WTC11 (cell line): ENCODE data around the gene RBMS1. TPM values are rescaled to one million over a fixed set of nuclear protein-coding genes. Genes with fewer than 3 reads are reported as not detected.

Source experiments
- ATAC-seq: fragments of 200-7000 bp; cut with Tn5 transposase; 2 replicates; pipeline ENCODE4 v1.10.0; 2021; ENCODE audit warnings: mild to moderate bottlenecking, moderate library complexity
- CTCF ChIA-PET: fragments of 300-600 bp; sonication (Branson Sonifier 250); formaldehyde crosslinking; loops from one replicate; lab custom pipeline; 2021; ENCODE audit warnings: antibody characterized with exemption; lab: Charles Lee
- POLR2A ChIA-PET: fragments of 350-600 bp; sonication (Branson Sonifier 250); formaldehyde crosslinking; loops from one replicate; lab custom pipeline; 2021; ENCODE audit warnings: antibody characterized with exemption; lab: Charles Lee
- DNase-seq: peaks from one replicate; pipeline ENCODE4 v3.0.0; 2021; ENCODE audit warnings: low spot score
- H3K27ac Mint-ChIP-seq: 2 replicates; pipeline ENCODE4 v1.8.0; 2021; ENCODE audit warnings: mixed read lengths
- H3K27me3 Mint-ChIP-seq: 2 replicates; pipeline ENCODE4 v1.8.0; 2021; ENCODE audit warnings: low read depth, mild to moderate bottlenecking, moderate library complexity, mixed read lengths
- H3K36me3 Mint-ChIP-seq: 2 replicates; pipeline ENCODE4 v1.8.0; 2021; ENCODE audit warnings: mixed read lengths
- H3K4me1 Mint-ChIP-seq: 2 replicates; pipeline ENCODE4 v1.8.0; 2022; ENCODE audit warnings: mixed read lengths
- H3K4me3 Mint-ChIP-seq: 2 replicates; pipeline ENCODE4 v1.8.0; 2021; ENCODE audit warnings: mild to moderate bottlenecking, moderate library complexity, mixed read lengths
- H3K9me3 Mint-ChIP-seq: 2 replicates; pipeline ENCODE4 v1.8.0; 2021; ENCODE audit warnings: mixed read lengths
- ATF1 ChIP-seq: sonication (generic); formaldehyde crosslinking; IDR thresholded peaks from 2 replicates; pipeline ENCODE4 v1.8.1; 2023; ENCODE audit warnings: mild to moderate bottlenecking, moderate library complexity, missing genetic modification reagents
- CREB1 ChIP-seq: sonication (generic); formaldehyde crosslinking; IDR thresholded peaks from 2 replicates; pipeline ENCODE4 v1.8.0; 2023; ENCODE audit warnings: mild to moderate bottlenecking, missing genetic modification reagents
- ELF4 ChIP-seq: sonication (generic); formaldehyde crosslinking; IDR thresholded peaks from 2 replicates; pipeline ENCODE4 v1.8.1; 2022; ENCODE audit warnings: low read depth, mild to moderate bottlenecking, moderate library complexity, missing genetic modification reagents
- JAZF1 ChIP-seq: fragments of 250-450 bp; sonication (Bioruptor Pico); IDR thresholded peaks from 2 replicates; pipeline ENCODE4 v1.9.0; 2021; ENCODE audit warnings: moderate library complexity, mild to moderate bottlenecking, inconsistent platforms
- NFATC4 ChIP-seq: fragments of 250-450 bp; sonication (Bioruptor Pico); IDR thresholded peaks from 2 replicates; pipeline ENCODE4 v1.9.0; 2021; ENCODE audit warnings: mild to moderate bottlenecking
- PRRX2 ChIP-seq: fragments of 250-450 bp; sonication (Bioruptor Pico); IDR thresholded peaks from 2 replicates; pipeline ENCODE4 v1.8.0; 2021; ENCODE audit warnings: mild to moderate bottlenecking
- SMAD3 ChIP-seq: sonication (generic); formaldehyde crosslinking; IDR thresholded peaks from 2 replicates; pipeline ENCODE4 v1.8.0; 2022; ENCODE audit warnings: missing genetic modification reagents, mild to moderate bottlenecking, borderline replicate concordance
- TEAD1 ChIP-seq: sonication (generic); formaldehyde crosslinking; IDR thresholded peaks from 2 replicates; pipeline ENCODE4 v1.8.0; 2022; ENCODE audit warnings: mild to moderate bottlenecking, missing genetic modification reagents
- ZNF423 ChIP-seq: fragments of 250-450 bp; sonication (Bioruptor Pico); IDR thresholded peaks from 2 replicates; pipeline ENCODE4 v2.1.2; 2022; ENCODE audit warnings: mild to moderate bottlenecking, moderate library complexity
- total RNA-seq: library from RNA; stranded (reverse); gene quantifications from 3 replicates; pipeline ENCODE4 v1.2.3, GENCODE V29; 2021
- TF ChIP-seq, protein P1 (sequence below): sonication (generic); formaldehyde crosslinking; IDR thresholded peaks from 2 replicates; pipeline ENCODE4 v1.8.1; 2023; ENCODE audit warnings: mild to moderate bottlenecking, moderate library complexity, missing genetic modification reagents
- TF ChIP-seq, protein P2 (sequence below): sonication (generic); formaldehyde crosslinking; IDR thresholded peaks from 2 replicates; pipeline ENCODE4 v1.8.1; 2023; ENCODE audit warnings: mild to moderate bottlenecking, missing genetic modification reagents, borderline replicate concordance
- TF ChIP-seq, protein P3 (sequence below): sonication (generic); formaldehyde crosslinking; IDR thresholded peaks from 2 replicates; pipeline ENCODE4 v1.8.0; 2023; ENCODE audit warnings: mild to moderate bottlenecking, missing genetic modification reagents
- TF ChIP-seq, protein P4 (sequence below): fragments of 250-450 bp; sonication (Bioruptor Pico); conservative IDR thresholded peaks from 2 replicates; pipeline ENCODE4 v1.9.0; 2021; ENCODE audit warnings: mild to moderate bottlenecking
- TF ChIP-seq, protein P5 (sequence below): sonication (generic); formaldehyde crosslinking; IDR thresholded peaks from 2 replicates; pipeline ENCODE4 v1.8.0; 2022; ENCODE audit warnings: missing genetic modification reagents
- TF ChIP-seq, protein P6 (sequence below): sonication (generic); formaldehyde crosslinking; IDR thresholded peaks from 2 replicates; pipeline ENCODE4 v1.8.1; 2022; ENCODE audit warnings: mild to moderate bottlenecking, missing genetic modification reagents, moderate library complexity, borderline replicate concordance
- TF ChIP-seq, protein P7 (sequence below): sonication (generic); formaldehyde crosslinking; IDR thresholded peaks from 2 replicates; pipeline ENCODE4 v1.8.1; 2022; ENCODE audit warnings: mild to moderate bottlenecking, moderate library complexity, missing genetic modification reagents

The RBMS1 gene
- total RNA-seq, 1 experiment from 2014 or later: 56.3 TPM

DNA sequence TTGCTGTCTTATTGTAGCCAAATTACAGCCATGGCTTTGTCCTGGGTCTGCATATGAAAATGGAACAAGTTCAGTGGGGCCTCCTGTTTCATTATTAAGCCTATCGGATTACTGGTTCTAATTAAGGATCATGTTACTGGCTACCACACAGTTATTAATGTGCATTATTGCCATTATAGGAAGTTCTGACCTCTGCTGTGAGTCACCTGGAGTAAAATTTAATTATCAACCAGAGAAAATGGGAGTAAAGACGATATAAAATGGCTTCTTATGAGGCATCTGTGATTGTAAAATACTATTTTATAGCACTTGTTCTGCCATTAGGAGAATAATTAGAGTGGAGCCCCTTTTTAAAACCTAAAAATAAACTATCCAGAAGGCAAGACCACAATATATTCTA is 150.2 kb downstream of the RBMS1 start (continued):
- TF ChIP-seq ELF4 (CRISPR knock-in tag) (no peak), CREB1 (CRISPR knock-in tag) (no peak), ATF1 (CRISPR knock-in tag) (no peak), NFATC4 (CRISPR knock-in tag) (no peak)
- TF ChIP-seq, protein P1, sequence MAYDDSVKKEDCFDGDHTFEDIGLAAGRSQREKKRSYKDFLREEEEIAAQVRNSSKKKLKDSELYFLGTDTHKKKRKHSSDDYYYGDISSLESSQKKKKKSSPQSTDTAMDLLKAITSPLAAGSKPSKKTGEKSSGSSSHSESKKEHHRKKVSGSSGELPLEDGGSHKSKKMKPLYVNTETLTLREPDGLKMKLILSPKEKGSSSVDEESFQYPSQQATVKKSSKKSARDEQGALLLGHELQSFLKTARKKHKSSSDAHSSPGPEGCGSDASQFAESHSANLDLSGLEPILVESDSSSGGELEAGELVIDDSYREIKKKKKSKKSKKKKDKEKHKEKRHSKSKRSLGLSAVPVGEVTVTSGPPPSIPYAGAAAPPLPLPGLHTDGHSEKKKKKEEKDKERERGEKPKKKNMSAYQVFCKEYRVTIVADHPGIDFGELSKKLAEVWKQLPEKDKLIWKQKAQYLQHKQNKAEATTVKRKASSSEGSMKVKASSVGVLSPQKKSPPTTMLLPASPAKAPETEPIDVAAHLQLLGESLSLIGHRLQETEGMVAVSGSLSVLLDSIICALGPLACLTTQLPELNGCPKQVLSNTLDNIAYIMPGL (CRISPR knock-in tag): no peak

DNA sequence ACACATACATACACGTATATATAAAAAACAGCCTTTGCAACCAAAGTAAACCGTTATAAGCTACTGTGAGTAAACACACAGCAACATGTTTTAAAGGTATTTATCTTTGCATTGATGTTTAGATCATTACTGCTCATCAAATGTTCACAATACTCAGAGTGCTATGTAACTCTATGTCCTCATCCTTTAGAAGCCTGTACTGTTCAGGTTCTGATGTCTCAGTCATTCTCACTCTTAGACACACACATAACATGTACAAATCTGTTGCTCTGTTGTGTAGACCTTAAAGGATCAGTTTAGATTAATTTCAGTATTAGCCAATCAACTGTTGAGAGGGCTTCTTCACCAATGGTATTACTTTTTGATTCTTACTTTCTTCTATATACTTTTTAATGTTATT is 153.9 kb downstream of the RBMS1 start:
- ATAC-seq (no peak), DNase-seq (no peak)
- H3K4me3 Mint-ChIP-seq: no peak overlapping the region
- H3K9me3 Mint-ChIP-seq: no peaks in the 10 kb centered on the region
- no peaks in the 10 kb centered on the region for H3K27me3 Mint-ChIP-seq
- no peak overlapping the region for H3K27ac Mint-ChIP-seq
- H3K4me1 Mint-ChIP-seq: peaks cover 25% of the 10 kb centered on the region
- TF ChIP-seq TEAD1 (CRISPR knock-in tag): no peak
- TF ChIP-seq SMAD3: no peak
- TF ChIP-seq, protein P2, sequence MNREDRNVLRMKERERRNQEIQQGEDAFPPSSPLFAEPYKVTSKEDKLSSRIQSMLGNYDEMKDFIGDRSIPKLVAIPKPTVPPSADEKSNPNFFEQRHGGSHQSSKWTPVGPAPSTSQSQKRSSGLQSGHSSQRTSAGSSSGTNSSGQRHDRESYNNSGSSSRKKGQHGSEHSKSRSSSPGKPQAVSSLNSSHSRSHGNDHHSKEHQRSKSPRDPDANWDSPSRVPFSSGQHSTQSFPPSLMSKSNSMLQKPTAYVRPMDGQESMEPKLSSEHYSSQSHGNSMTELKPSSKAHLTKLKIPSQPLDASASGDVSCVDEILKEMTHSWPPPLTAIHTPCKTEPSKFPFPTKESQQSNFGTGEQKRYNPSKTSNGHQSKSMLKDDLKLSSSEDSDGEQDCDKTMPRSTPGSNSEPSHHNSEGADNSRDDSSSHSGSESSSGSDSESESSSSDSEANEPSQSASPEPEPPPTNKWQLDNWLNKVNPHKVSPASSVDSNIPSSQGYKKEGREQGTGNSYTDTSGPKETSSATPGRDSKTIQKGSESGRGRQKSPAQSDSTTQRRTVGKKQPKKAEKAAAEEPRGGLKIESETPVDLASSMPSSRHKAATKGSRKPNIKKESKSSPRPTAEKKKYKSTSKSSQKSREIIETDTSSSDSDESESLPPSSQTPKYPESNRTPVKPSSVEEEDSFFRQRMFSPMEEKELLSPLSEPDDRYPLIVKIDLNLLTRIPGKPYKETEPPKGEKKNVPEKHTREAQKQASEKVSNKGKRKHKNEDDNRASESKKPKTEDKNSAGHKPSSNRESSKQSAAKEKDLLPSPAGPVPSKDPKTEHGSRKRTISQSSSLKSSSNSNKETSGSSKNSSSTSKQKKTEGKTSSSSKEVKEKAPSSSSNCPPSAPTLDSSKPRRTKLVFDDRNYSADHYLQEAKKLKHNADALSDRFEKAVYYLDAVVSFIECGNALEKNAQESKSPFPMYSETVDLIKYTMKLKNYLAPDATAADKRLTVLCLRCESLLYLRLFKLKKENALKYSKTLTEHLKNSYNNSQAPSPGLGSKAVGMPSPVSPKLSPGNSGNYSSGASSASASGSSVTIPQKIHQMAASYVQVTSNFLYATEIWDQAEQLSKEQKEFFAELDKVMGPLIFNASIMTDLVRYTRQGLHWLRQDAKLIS: no peak
- TF ChIP-seq, protein P3, sequence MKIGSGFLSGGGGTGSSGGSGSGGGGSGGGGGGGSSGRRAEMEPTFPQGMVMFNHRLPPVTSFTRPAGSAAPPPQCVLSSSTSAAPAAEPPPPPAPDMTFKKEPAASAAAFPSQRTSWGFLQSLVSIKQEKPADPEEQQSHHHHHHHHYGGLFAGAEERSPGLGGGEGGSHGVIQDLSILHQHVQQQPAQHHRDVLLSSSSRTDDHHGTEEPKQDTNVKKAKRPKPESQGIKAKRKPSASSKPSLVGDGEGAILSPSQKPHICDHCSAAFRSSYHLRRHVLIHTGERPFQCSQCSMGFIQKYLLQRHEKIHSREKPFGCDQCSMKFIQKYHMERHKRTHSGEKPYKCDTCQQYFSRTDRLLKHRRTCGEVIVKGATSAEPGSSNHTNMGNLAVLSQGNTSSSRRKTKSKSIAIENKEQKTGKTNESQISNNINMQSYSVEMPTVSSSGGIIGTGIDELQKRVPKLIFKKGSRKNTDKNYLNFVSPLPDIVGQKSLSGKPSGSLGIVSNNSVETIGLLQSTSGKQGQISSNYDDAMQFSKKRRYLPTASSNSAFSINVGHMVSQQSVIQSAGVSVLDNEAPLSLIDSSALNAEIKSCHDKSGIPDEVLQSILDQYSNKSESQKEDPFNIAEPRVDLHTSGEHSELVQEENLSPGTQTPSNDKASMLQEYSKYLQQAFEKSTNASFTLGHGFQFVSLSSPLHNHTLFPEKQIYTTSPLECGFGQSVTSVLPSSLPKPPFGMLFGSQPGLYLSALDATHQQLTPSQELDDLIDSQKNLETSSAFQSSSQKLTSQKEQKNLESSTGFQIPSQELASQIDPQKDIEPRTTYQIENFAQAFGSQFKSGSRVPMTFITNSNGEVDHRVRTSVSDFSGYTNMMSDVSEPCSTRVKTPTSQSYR (CRISPR knock-in tag): no peak
- no peak for TF ChIP-seq ZNF423
- TF ChIP-seq, protein P4, sequence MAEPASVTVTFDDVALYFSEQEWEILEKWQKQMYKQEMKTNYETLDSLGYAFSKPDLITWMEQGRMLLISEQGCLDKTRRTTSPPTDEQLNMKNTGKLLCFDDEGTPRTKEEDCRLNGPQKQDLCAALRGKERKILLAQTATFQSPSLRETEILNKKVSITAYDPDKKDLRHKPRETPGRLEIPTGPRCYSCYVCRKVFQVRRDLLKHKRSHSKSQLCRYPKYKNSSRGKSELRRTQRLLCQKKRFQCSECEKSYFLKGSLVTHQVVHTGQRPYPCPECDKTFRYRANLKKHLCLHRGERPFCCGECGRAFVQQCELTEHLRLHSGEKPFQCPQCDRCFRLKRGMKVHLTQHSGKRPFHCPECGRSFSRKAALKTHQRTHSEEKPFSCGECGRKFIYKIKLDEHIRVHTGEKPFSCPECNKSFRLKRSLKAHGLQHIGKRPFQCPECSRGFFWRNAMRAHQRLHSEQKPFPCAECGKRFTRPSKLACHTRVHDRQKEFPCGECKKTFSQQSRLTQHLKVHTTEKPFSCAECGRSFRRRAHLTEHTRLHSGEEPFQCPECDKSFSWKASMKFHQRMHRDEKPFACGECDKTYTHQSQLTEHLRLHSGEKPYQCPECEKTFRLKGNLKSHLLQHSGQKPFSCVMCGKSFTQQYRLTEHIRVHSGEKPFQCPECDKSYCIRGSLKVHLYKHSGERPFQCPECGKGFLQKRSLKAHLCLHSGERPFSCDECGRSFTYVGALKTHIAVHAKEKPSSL (CRISPR knock-in tag): no peak
- POLR2A ChIA-PET: no interaction called here
- H3K36me3 Mint-ChIP-seq: no peaks in the 10 kb centered on the region
- CTCF ChIA-PET: no interaction called here

DNA sequence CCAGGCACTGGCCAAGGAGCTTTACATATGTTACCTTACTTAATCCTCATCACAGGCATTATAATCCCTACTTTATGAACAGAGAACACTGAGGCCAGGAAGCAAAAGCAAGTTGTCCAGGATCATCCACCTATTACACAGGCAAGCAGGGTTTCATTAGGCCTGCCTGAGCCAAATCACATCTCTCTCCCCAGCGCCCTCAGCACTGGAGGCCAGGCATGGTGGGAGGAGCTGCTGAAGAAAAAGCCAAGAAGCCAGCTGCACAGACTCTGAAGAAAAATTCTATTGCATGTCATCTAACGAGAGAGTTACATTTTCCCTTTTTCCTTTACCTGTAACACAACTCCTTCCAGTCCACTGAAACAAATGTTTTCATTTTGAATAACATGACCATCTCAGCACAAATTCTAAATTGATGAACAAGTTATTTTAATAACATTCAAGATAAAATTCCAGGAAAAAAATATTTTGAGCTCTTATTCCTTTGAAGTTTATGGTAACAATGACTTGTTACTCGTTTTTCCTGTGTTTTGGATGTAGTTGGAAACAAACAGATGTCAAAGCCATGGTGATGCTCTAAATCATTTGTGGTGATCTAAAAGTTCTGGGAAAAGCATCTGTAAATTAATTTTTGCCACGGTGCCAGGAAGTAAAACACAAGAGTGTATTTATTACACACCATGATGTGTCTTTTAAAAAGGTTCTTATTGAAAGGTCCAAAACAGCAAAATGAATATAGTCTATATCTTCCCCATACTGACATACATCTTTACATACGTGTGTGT is 154.5 kb downstream of the RBMS1 start:
- TF ChIP-seq JAZF1 (CRISPR knock-in tag) (no peak), PRRX2 (CRISPR knock-in tag) (no peak), ELF4 (CRISPR knock-in tag) (no peak)
- TF ChIP-seq, protein P5, sequence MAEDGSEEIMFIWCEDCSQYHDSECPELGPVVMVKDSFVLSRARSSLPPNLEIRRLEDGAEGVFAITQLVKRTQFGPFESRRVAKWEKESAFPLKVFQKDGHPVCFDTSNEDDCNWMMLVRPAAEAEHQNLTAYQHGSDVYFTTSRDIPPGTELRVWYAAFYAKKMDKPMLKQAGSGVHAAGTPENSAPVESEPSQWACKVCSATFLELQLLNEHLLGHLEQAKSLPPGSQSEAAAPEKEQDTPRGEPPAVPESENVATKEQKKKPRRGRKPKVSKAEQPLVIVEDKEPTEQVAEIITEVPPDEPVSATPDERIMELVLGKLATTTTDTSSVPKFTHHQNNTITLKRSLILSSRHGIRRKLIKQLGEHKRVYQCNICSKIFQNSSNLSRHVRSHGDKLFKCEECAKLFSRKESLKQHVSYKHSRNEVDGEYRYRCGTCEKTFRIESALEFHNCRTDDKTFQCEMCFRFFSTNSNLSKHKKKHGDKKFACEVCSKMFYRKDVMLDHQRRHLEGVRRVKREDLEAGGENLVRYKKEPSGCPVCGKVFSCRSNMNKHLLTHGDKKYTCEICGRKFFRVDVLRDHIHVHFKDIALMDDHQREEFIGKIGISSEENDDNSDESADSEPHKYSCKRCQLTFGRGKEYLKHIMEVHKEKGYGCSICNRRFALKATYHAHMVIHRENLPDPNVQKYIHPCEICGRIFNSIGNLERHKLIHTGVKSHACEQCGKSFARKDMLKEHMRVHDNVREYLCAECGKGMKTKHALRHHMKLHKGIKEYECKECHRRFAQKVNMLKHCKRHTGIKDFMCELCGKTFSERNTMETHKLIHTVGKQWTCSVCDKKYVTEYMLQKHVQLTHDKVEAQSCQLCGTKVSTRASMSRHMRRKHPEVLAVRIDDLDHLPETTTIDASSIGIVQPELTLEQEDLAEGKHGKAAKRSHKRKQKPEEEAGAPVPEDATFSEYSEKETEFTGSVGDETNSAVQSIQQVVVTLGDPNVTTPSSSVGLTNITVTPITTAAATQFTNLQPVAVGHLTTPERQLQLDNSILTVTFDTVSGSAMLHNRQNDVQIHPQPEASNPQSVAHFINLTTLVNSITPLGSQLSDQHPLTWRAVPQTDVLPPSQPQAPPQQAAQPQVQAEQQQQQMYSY (CRISPR knock-in tag): no peak
- TF ChIP-seq, protein P6, sequence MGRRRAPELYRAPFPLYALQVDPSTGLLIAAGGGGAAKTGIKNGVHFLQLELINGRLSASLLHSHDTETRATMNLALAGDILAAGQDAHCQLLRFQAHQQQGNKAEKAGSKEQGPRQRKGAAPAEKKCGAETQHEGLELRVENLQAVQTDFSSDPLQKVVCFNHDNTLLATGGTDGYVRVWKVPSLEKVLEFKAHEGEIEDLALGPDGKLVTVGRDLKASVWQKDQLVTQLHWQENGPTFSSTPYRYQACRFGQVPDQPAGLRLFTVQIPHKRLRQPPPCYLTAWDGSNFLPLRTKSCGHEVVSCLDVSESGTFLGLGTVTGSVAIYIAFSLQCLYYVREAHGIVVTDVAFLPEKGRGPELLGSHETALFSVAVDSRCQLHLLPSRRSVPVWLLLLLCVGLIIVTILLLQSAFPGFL (CRISPR knock-in tag): no peak
- TF ChIP-seq, protein P7, sequence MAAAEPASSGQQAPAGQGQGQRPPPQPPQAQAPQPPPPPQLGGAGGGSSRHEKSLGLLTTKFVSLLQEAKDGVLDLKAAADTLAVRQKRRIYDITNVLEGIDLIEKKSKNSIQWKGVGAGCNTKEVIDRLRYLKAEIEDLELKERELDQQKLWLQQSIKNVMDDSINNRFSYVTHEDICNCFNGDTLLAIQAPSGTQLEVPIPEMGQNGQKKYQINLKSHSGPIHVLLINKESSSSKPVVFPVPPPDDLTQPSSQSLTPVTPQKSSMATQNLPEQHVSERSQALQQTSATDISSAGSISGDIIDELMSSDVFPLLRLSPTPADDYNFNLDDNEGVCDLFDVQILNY (CRISPR knock-in tag): no peak
- TF ChIP-seq, all 79 proteins: peak for 0
- Mint-ChIP-seq H3K9me3 (no peaks in the 10 kb centered on the region), H3K4me1 (peaks cover 25% of the 10 kb centered on the region), H3K27ac (no peak overlapping the region), H3K27me3 (no peaks in the 10 kb centered on the region), H3K36me3 (no peaks in the 10 kb centered on the region), H3K4me3 (no peak overlapping the region)
- POLR2A ChIA-PET: interaction anchor here (0.6 kb wide), 2 partner anchors 65 to 176 kb away, joined by 3 to 4 read pairs; no protein-coding TSS in a partner anchor
- ATAC-seq (no peak), DNase-seq (no peak)
- CTCF ChIA-PET: no interaction called here
